ACC112 (cell line): ENCODE measurements around the gene GCNA.

Experiments
- H2AFZ ChIP-seq: fragments of 200-600 bp; sonication (generic); one replicate; pipeline ENCODE4 v1.6.0; 2017; ENCODE audit warnings: antibody characterized with exemption, low read length; ENCODE audit not compliant: unreplicated experiment
- H3K27ac ChIP-seq: fragments of 200-600 bp; sonication (generic); 2 replicates; pipeline ENCODE4 v1.5.1; 2014; ENCODE audit warnings: low read depth, mild to moderate bottlenecking, antibody characterized with exemption, low read length, moderate library complexity
- H3K27me3 ChIP-seq: fragments of 200-600 bp; sonication (generic); 2 replicates; pipeline ENCODE4 v1.6.1; 2014; ENCODE audit warnings: mild to moderate bottlenecking, antibody characterized with exemption, low read length, moderate library complexity, mixed read lengths; ENCODE audit not compliant: insufficient read depth
- H3K36me3 ChIP-seq: fragments of 200-600 bp; sonication (generic); 2 replicates; pipeline ENCODE4 v1.6.1; 2016; ENCODE audit warnings: mild to moderate bottlenecking, antibody characterized with exemption, low read length, moderate library complexity, mixed read lengths; ENCODE audit not compliant: insufficient read depth
- H3K4me1 ChIP-seq: fragments of 200-600 bp; sonication (generic); one replicate; pipeline ENCODE4 v1.6.1; 2016; ENCODE audit warnings: low read length, mixed read lengths; ENCODE audit not compliant: insufficient read depth, unreplicated experiment, control insufficient read depth
- H3K4me3 ChIP-seq: fragments of 200-600 bp; sonication (generic); 2 replicates; pipeline ENCODE4 v1.5.1; 2014; ENCODE audit warnings: mild to moderate bottlenecking, low read depth, low read length
- H3K79me2 ChIP-seq: fragments of 200-600 bp; sonication (generic); one replicate; pipeline ENCODE4 v1.6.0; 2016; ENCODE audit warnings: low read length; ENCODE audit not compliant: control insufficient read depth, unreplicated experiment, insufficient read depth

GCNA gene

GRCh38 chrX:71622576-71623450 is 44.6 kb downstream of the GCNA start:
- Histone ChIP-seq H3K79me2 (no peaks in the 10 kb centered on the region), H3K27ac (no peak overlapping the region), H3K27me3 (no peaks in the 10 kb centered on the region), H2AFZ (no peak overlapping the region), H3K4me1 (no peaks in the 10 kb centered on the region), H3K36me3 (no peaks in the 10 kb centered on the region), H3K4me3 (no peak overlapping the region)

- Histone ChIP-seq H2AFZ (no peak overlapping the region), H3K27me3 (no peaks in the 10 kb centered on the region), H3K27ac (no peak overlapping the region), H3K79me2 (no peaks in the 10 kb centered on the region), H3K36me3 (no peaks in the 10 kb centered on the region), H3K4me1 (no peaks in the 10 kb centered on the region), H3K4me3 (no peak overlapping the region)
Measured at GRCh38 chrX:71623714-71624113, 45.5 kb downstream of the GCNA start.

GRCh38 chrX:71625471-71625870 is 47.2 kb downstream of the GCNA start:
- Histone ChIP-seq H3K4me1 (no peaks in the 10 kb centered on the region), H3K27me3 (no peaks in the 10 kb centered on the region)

DNA sequence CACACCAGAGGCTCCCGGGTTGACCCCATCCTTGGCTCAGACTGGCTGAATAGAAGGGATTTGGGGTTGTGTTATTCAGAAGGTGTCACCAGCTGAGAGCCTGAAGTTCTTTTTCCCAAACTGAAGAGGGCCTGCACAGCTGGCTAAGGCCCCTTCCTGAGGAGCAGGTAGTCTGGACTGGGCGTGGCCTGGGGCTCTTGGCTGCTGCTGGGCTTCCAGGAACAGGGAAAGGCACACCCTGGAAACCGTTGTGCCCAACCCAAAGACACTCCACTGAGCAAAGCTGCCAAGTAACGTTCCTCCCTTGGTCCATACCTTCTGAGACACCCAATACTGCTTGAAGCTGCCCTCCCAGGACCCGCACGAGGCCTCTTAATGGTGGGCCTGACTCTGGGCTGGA is 48.3 kb downstream of the GCNA start:
- Histone ChIP-seq H3K27me3 (no peaks in the 10 kb centered on the region), H3K36me3 (no peaks in the 10 kb centered on the region), H3K79me2 (no peaks in the 10 kb centered on the region), H2AFZ (no peak overlapping the region), H3K4me1 (no peaks in the 10 kb centered on the region), H3K27ac (no peak overlapping the region), H3K4me3 (no peak overlapping the region)

More at GRCh38 chrX:71625471-71625870, 47.2 kb downstream of the GCNA start:
- Histone ChIP-seq H3K79me2 (no peaks in the 10 kb centered on the region), H3K4me3 (no peak overlapping the region), H2AFZ (no peak overlapping the region), H3K36me3 (no peaks in the 10 kb centered on the region), H3K27ac (no peak overlapping the region)

GRCh38 chrX:71627588-71628404 is 49.6 kb downstream of the GCNA start:
- H3K36me3 ChIP-seq = no peaks in the 10 kb centered on the region
- no peaks in the 10 kb centered on the region for H3K27me3 ChIP-seq
- H3K4me3 ChIP-seq = no peak overlapping the region
- H3K79me2 ChIP-seq = no peaks in the 10 kb centered on the region
- H3K27ac ChIP-seq = no peak overlapping the region
- H2AFZ ChIP-seq = no peak overlapping the region
- H3K4me1 ChIP-seq = no peaks in the 10 kb centered on the region

DNA sequence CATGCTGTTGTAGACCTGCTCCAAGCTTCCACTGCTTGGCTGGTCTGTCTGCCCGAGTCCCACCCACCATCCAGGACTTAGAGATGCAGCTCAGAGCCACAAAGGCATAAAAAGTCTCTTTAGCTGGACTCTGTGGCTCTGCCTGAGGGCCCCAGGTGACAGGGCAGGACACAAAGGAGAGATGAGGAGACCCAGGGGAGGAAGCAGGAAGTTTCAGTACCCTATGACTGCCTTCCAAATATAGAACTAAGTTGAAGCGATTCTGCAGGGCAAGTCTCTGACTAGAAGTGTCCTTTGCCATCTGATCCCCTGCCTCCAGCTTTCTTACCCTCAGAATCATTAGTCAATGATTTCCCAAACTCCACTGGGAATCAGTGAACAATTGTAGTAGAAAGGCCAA is 51.2 kb downstream of the GCNA start:
- H3K27me3 ChIP-seq = no peaks in the 10 kb centered on the region
- H3K36me3 ChIP-seq = no peaks in the 10 kb centered on the region
- H3K4me1 ChIP-seq = no peaks in the 10 kb centered on the region
- H3K4me3 ChIP-seq = no peak overlapping the region
- H2AFZ ChIP-seq = no peak overlapping the region
- H3K79me2 ChIP-seq = no peaks in the 10 kb centered on the region
- H3K27ac ChIP-seq = no peak overlapping the region

GRCh38 chrX:71632923-71633657 is 54.9 kb downstream of the GCNA start:
- Histone ChIP-seq H3K79me2 (no peaks in the 10 kb centered on the region), H3K4me1 (peaks cover 19% of the 10 kb centered on the region), H3K27ac (no peak overlapping the region), H3K4me3 (no peak overlapping the region), H2AFZ (no peak overlapping the region), H3K36me3 (no peaks in the 10 kb centered on the region), H3K27me3 (no peaks in the 10 kb centered on the region)

DNA sequence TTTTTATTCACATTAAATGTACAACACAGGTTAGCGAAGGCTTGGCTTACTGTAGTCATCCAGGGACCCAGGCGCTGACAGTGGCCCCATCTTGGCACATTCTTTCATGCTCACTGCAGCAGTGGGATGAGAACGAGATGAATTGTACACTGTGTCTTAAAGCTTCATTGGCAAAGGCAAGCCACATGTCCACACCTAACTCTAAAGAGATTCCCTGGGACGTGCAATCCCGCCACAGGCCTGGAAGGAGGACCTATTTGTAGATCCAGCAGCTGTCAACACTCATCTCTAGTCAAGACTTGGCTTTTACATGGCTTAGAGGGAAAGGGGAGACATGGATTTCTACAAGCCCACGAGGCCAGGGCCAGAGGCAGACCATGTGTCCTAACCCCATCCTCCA is 56.1 kb downstream of the GCNA start:
- Histone ChIP-seq H3K79me2 (no peaks in the 10 kb centered on the region), H3K27me3 (no peaks in the 10 kb centered on the region), H3K4me1 (peaks cover 19% of the 10 kb centered on the region), H2AFZ (no peak overlapping the region), H3K27ac (no peak overlapping the region), H3K4me3 (no peak overlapping the region), H3K36me3 (no peaks in the 10 kb centered on the region)

- Histone ChIP-seq H3K36me3 (no peaks in the 10 kb centered on the region), H2AFZ (no peak overlapping the region), H3K79me2 (no peaks in the 10 kb centered on the region), H3K4me3 (no peak overlapping the region), H3K27me3 (no peaks in the 10 kb centered on the region), H3K27ac (no peak overlapping the region), H3K4me1 (peaks cover 19% of the 10 kb centered on the region)
Measured at GRCh38 chrX:71636438-71637252, 58.4 kb downstream of the GCNA start.

- Histone ChIP-seq H3K27ac (peak overlapping the region; percentile 28; the same call in 1 of the 2 replicates), H3K79me2 (no peaks in the 10 kb centered on the region), H3K4me1 (peaks cover 19% of the 10 kb centered on the region), H2AFZ (no peak overlapping the region), H3K27me3 (no peaks in the 10 kb centered on the region), H3K36me3 (no peaks in the 10 kb centered on the region), H3K4me3 (no peak overlapping the region)
Measured at GRCh38 chrX:71637253-71637618, 59.0 kb downstream of the GCNA start.
